GM21825 (cell line): Measurements from ENCODE around the gene GPR78.
"Not testable (repeated sequence)": the region's sequence is repeated elsewhere in the genome, so short reads cannot be mapped to it uniquely, and the experiment has no call there.

Experiments
- ATAC-seq: cut with Tn5 transposase; IDR thresholded peaks from one replicate; pipeline ENCODE4 v1.9.1; 2021; ENCODE audit warnings: mild to moderate bottlenecking, moderate library complexity; ENCODE audit not compliant: unreplicated experiment

The GPR78 gene

GRCh38 chr4:8560265-8561047 lies 19.7 kb upstream of the GPR78 start:
- no peak for ATAC-seq

DNA sequence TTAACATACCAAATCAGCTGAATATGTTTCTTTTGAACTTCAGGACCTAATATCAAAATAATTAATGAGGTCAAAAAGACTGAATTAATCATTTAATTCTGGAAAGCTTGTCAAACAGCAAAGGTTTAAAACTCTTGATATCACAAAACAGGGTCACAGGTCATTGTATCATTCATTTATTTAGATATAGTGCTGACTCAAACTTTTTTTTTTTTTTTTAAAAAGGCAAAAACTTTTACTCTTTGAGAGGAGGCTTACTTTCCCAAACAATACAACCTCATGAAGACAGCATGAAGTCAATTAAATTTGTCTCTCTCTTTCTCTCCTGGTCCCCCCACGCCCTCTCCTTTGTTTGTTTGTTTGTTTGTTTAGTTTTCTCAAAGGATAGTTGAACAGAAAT lies 15.6 kb upstream of the GPR78 start:
- ATAC-seq: no peak

- no peak for ATAC-seq
Observed at GRCh38 chr4:8568068-8568668, 12.0 kb upstream of the GPR78 start.

DNA sequence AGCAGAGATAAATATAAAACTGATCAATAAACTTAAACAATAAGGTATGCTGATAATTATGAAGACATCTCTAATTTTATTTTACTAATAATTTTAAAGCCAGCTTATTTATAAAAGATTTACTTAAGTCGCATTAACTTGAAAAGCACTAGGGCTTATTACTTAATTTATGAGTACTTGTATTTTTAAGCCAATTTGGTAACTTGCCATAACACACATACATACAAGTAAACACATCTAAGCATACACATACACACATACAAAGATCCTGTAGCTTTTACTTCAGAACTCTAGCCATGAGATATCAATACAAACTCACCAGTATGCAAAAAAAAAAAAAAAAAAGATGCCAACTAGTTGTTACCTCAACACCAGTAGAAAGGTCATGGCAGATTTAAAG lies 10.0 kb upstream of the GPR78 start:
- ATAC-seq: no peak

DNA sequence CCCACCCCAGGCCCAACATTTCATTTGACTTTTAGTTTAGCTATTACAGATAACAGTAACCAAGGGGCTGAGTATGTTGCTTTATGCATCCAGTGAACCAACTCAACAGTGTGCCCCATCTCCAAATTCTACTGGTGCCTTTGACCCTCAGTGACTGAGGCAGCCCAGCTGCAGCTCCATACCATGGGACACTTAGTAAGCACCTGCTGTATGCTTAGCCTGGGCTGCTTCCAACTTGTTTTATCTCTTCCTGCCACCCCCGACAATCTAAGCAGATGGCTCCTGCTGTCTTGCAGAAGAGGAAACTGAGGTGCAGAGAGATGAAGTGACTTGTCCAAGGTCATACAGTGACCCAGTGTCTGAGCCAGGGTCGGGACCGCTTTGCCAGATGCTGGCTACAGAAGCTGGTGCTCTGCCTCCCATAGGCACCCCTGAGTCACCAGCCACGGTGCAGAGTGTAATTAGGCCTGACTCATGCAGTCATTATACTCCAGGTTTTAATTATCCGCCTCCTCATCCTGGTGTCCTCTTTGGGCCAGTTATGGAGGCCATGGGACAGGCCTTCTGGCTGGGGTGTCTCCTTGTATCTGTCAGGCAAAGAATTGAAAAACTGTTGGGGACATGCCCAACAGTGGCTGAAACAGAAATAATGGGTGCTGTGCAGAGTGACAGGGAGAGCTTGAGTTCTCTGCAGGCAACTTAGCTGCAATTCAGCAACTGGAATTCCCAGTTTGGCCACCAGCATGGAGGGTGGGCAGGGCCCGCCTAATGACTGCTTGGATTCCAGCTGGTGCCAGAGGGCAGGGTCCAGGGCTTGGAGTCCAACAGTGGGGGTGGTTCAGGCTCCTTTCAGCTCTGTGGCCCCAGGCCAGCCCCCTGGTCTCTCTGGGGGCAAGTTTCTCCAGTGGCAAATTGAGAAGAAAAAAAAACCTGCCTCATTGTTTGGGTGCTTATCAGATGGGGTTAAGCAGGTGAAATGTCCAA lies 8.2 kb upstream of the GPR78 start:
- no peak for ATAC-seq

GRCh38 chr4:8573266-8573665 lies 6.9 kb upstream of the GPR78 start:
- no peak for ATAC-seq

GRCh38 chr4:8574796-8575370 lies 5.3 kb upstream of the GPR78 start:
- ATAC-seq: no peak

DNA sequence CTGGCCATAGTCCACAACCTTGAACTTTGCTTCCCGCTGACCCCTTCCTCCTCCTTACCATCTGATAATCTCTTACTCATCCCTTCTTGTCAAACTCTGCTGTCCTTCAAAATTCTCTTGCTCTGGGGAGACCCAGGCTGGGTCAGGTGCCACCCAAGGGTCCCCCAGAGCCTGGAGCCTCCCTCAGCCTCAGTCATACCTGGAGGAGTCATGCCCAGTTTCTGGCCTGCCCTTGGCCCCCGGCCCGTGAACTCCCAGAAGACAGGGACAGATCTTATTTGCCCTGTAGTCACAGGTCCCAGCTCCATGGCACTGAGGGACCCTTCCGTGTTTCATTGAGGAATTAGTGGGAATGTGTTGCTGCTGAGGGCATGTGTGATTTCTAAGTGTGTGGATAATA lies 4.7 kb upstream of the GPR78 start:
- ATAC-seq: no peak

DNA sequence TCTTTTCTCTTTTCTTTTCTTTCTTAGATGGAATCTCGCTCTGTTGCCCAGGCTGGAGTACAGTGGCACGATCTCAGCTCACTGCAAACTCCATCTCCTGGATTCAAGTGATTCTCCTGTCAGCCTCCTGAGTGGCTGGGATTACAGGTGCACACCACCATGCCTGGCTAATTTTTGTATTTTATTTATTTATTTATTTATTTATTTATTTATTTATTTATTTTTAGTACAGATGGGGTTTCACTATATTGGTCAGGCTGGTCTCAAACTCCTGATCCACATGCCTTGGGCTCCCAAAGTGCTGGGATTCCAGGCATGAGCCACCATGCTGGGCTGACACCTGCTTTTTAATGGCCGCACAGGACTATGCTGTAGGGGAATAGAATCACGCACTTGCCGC lies 3.6 kb upstream of the GPR78 start:
- not testable (repeated sequence) for ATAC-seq

DNA sequence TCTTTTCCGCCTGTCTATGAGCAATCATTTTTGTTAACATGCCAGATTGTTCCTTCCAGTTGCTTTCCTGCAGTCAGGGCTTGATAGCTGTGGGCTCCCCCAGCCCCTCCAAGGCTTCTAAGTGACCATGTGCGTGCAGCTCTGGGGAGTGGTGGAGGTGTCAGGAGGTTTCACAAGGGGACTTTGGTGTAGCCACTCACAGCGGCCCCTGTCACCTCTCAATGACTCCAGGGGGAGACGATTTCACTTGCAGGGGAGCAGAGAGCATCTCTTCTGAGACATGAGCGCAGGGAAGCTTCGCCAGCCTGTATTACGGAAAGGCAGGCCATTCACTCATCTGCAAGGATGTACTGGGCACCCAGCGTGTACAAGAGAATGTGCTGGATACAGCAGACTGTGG lies 3.1 kb upstream of the GPR78 start:
- no peak for ATAC-seq

GRCh38 chr4:8577972-8578371 lies 2.2 kb upstream of the GPR78 start:
- no peak for ATAC-seq

- ATAC-seq: no peak
Observed at GRCh38 chr4:8578717-8579116, 1.5 kb upstream of the GPR78 start.

GRCh38 chr4:8579526-8580320 lies 469 bp upstream of the GPR78 start:
- ATAC-seq: no peak

DNA sequence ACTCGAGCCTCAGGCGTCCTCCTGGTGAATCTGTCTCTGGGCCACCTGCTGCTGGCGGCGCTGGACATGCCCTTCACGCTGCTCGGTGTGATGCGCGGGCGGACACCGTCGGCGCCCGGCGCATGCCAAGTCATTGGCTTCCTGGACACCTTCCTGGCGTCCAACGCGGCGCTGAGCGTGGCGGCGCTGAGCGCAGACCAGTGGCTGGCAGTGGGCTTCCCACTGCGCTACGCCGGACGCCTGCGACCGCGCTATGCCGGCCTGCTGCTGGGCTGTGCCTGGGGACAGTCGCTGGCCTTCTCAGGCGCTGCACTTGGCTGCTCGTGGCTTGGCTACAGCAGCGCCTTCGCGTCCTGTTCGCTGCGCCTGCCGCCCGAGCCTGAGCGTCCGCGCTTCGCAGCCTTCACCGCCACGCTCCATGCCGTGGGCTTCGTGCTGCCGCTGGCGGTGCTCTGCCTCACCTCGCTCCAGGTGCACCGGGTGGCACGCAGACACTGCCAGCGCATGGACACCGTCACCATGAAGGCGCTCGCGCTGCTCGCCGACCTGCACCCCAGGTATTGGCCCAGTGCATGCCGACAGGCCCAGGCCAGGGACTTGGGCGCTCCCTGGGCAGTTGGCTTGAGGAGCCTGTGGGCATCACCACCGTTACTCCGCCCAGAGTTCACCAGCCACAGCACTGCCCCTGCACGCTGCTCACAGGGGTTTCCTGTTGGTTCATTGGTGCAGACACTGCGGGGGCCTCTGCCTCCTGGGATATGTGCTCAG lies 1.1 kb downstream of the GPR78 start:
- ATAC-seq: no peak

- ATAC-seq: no peak
Observed at GRCh38 chr4:8582016-8582415, 1.8 kb downstream of the GPR78 start.

DNA sequence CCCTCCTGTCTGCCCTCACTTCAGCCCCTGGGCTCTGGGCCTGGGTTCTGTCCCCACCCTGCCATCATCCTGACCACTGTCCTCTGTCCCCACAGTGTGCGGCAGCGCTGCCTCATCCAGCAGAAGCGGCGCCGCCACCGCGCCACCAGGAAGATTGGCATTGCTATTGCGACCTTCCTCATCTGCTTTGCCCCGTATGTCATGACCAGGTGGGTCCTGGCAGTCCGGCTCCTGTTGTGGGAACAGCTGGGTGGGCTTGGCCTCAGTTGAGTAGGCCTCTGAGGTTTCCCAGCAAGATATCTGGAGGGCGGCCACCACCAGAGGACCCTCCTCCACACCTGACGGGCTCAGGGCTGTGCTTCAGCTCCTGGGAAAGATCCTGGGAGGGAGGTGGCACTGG lies 2.2 kb downstream of the GPR78 start:
- no peak for ATAC-seq

GRCh38 chr4:8582941-8583654 lies 2.9 kb downstream of the GPR78 start:
- ATAC-seq: no peak

GRCh38 chr4:8583655-8584025 lies 3.4 kb downstream of the GPR78 start:
- no peak for ATAC-seq

DNA sequence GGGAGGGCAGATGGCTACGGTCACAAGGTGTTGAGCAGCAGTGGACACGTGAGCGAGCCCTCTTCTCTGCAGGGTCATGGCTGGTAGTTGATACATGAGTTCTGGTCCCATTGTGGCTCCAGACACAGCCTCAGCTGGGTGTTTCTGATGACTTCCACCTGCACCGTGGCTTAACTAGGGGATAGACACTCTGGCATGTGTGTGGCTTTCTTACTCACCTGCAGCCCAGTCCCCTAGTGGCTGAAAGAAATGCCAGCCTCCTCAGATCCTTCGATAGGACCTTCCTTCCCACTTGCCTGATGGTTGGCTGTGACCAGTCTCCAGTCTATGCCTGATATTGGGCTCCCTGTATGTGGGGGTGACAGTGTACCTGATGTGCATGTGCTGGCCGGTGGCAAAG lies 5.0 kb downstream of the GPR78 start:
- ATAC-seq: no peak
